ENCODE measurements around the gene GDF10. TPM values are rescaled to one million over a fixed set of nuclear protein-coding genes. Genes with fewer than 3 reads are reported as not detected.

The GDF10 gene
- polyA plus RNA-seq, 1 of the 3 experiments (the other 2 are of a cell fraction), result 0.02 TPM

GRCh38 chr10:47320812-47321211, 20.8 kb downstream of the GDF10 start:
- H3K36me3 ChIP-seq (replicated peaks in 1 of 2; ENCODE audit: control insufficient read depth in 1 of 2, insufficient read depth in 2 of 2, low read length in 1 of 2), result no peaks in the 10 kb centered on the region
- H2AFZ ChIP-seq (ENCODE audit: low read depth), result no peak overlapping the region
- H3K9ac ChIP-seq, result no peak overlapping the region
- ChIA-PET CTCF (interaction anchor here (2.1 kb wide), 2 partner anchors 9 to 296 kb away, joined by 7 to 8 read pairs; no protein-coding TSS in a partner anchor), POLR2A (no interaction called here)
- no peak for DNase-seq
- no peaks in the 10 kb centered on the region for H3K9me3 ChIP-seq
- no peak overlapping the region for H3K4me2 ChIP-seq
- no peaks in the 10 kb centered on the region for H4K20me1 ChIP-seq (ENCODE audit: insufficient read depth)
- H3K9me2 ChIP-seq, result no peaks in the 10 kb centered on the region
- no peaks in the 10 kb centered on the region for H3K79me2 ChIP-seq (ENCODE audit: insufficient read depth)
- H3F3A ChIP-seq (replicated peaks; ENCODE audit: insufficient read depth), result no peaks in the 10 kb centered on the region
- no peak for TF ChIP-seq PBX3 (IDR thresholded peaks at IDR 0.05)
- TF ChIP-seq RAD21 (IDR thresholded peaks at IDR 0.05; ENCODE audit: low read length), result no peak
- no peak for TF ChIP-seq ZBTB33 (IDR thresholded peaks at IDR 0.05; ENCODE audit: borderline replicate concordance, low read depth)
- no peak for TF ChIP-seq YY1 (IDR thresholded peaks at IDR 0.05; ENCODE audit: low read depth)
- TF ChIP-seq CTCF (IDR thresholded peaks at IDR 0.05), result no peak
- TF ChIP-seq MEF2A (IDR thresholded peaks at IDR 0.05; ENCODE audit: borderline replicate concordance, low read depth), result no peak
- no peak for TF ChIP-seq FOXM1 (IDR thresholded peaks at IDR 0.05; ENCODE audit: low read depth)
- no peak for TF ChIP-seq GATA2 (CRISPR knock-in tag; IDR thresholded peaks at IDR 0.05)
- no peak for TF ChIP-seq RCOR1 (IDR thresholded peaks at IDR 0.05; ENCODE audit: low read length)
- TF ChIP-seq TEAD4 (IDR thresholded peaks at IDR 0.05; ENCODE audit: borderline replicate concordance, insufficient read depth), result no peak
- TF ChIP-seq JUND (IDR thresholded peaks at IDR 0.05), result no peak
- no peak for TF ChIP-seq REST (IDR thresholded peaks at IDR 0.05; ENCODE audit: low read depth, low read length)
- no peak for TF ChIP-seq FOSL2 (IDR thresholded peaks at IDR 0.05; ENCODE audit: borderline replicate concordance, low read depth)
- TF ChIP-seq EP300 (IDR thresholded peaks at IDR 0.05; ENCODE audit: borderline replicate concordance in 1 of 2, low read depth in 1 of 2, low read length in 1 of 2), result no peak
- TF ChIP-seq NFIC (IDR thresholded peaks at IDR 0.05; ENCODE audit: borderline replicate concordance), result no peak
- no peak for TF ChIP-seq GABPA (IDR thresholded peaks at IDR 0.05; ENCODE audit: low read depth)
- no peak for TF ChIP-seq SIN3A (IDR thresholded peaks at IDR 0.05; ENCODE audit: borderline replicate concordance, low read depth, low read length)
- no peak for TF ChIP-seq SMC3 (IDR thresholded peaks at IDR 0.05; ENCODE audit: low read depth, low read length)
- TF ChIP-seq RFX5 (IDR thresholded peaks at IDR 0.05; ENCODE audit: low read length), result no peak
- H3K27ac ChIP-seq (ENCODE audit: low read depth in 2 of 2, low read length in 1 of 2), result no peak overlapping the region
- H3K4me3 ChIP-seq (ENCODE audit: low read depth in 2 of 2, low read length in 1 of 2), result no peak overlapping the region
- peaks cover 0 to 12% of the 10 kb centered on the region in 2 experiments; a peak in 1 of 4 replicates for H3K4me1 ChIP-seq (ENCODE audit: control insufficient read depth in 1 of 2, insufficient read depth in 2 of 2, low read depth in 1 of 2, low read length in 1 of 2)
- peaks cover 6% of the 10 kb centered on the region; the same call in 1 of the 2 replicates for H3K27me3 ChIP-seq (ENCODE audit: insufficient read depth)
- WGBS (ENCODE audit: low lambda C conversion rate), result 34% methylated on average over 6 of the region's 6 CpGs
